K562 (cell line): Measurements from ENCODE around the gene MGP. TPM values are rescaled to one million over a fixed set of nuclear protein-coding genes. Genes with fewer than 3 reads are reported as not detected.
A peak's percentile ranks its signal among the peaks of the same experiment; 100 is the strongest.

Source experiments
- ATAC-seq: fragments of 200-7000 bp; cut with Tn5 transposase; 3 replicates; pipeline ENCODE4 v1.9.1; 2020; ENCODE audit warnings: moderate library complexity
- BruUV-seq: library from RNA; stranded (reverse); fragments of 400-500 nt; replicated peaks from 2 replicates; lab custom pipeline; 2021; lab: Mats Ljungman, UMichigan
- CTCF ChIA-PET: fragments of 300-600 bp; formaldehyde crosslinking; extraction: SDS; loops from one replicate; lab custom pipeline; 2021; ENCODE audit warnings: low intra/inter-chr PET ratio; lab: Yijun Ruan, JAX
- POLR2A ChIA-PET: fragments of 300-600, 350-650 bp; sonication (Branson Sonifier 250); formaldehyde crosslinking; extraction: SDS; loops from one replicate; lab custom pipeline; 2021; ENCODE audit warnings: antibody characterized with exemption, inconsistent platforms; lab: Yijun Ruan, JAX
- DNase-seq, 4 experiments: peaks; one replicate each; pipeline versions ENCODE4 v3.0.0 to v3.0.0-alpha.2; 2011 to 2018; ENCODE audit warnings: low spot score in 3 of 4, mixed read lengths in 3 of 4; ENCODE audit errors: extremely low read depth in 1 of 4
- FAIRE-seq: peaks from 2 replicates; lab custom pipeline; 2011; peaks lifted over from hg19 to GRCh38; lab: Jason Lieb, UNC
- H2AFZ ChIP-seq: 2 replicates; pipeline ENCODE4 v1.6.0; 2011; ENCODE audit warnings: low read depth, low read length, control low read depth, inconsistent platforms
- H3K27ac ChIP-seq: fragments of 200-600 bp; 3 replicates; pipeline ENCODE4 v1.8.0; 2011; ENCODE audit warnings: low read depth, mild to moderate bottlenecking, control low read depth, inconsistent platforms, low read length, moderate library complexity, mixed read lengths; ENCODE audit errors: extremely low read depth
- H3K27me3 ChIP-seq, 2 experiments: fragments of 300-600 bp in 1 of 2; 2 replicates in 1 of 2; 3 replicates in 1 of 2; pipeline versions ENCODE4 v1.6.0 to v1.8.0; 2011; ENCODE audit warnings: inconsistent platforms in 2 of 2, low read length in 2 of 2, mild to moderate bottlenecking in 1 of 2, mixed read lengths in 1 of 2, moderate library complexity in 1 of 2; ENCODE audit not compliant: control insufficient read depth in 2 of 2, insufficient read depth in 2 of 2
- H3K36me3 ChIP-seq: fragments of 300-600 bp; 3 replicates; pipeline ENCODE4 v1.8.0; 2011; ENCODE audit warnings: mild to moderate bottlenecking, low read length, inconsistent platforms; ENCODE audit not compliant: control insufficient read depth, insufficient read depth
- H3K4me1 ChIP-seq, 2 experiments: fragments of 200-600 bp in 1 of 2; replicated peaks in 1 of 2; 2 replicates in 1 of 2; 3 replicates in 1 of 2; pipeline versions ENCODE4 v1.5.1 to v1.8.0; 2011; ENCODE audit warnings: inconsistent platforms in 2 of 2, low read length in 2 of 2, mild to moderate bottlenecking in 1 of 2, mixed read lengths in 1 of 2, moderate library complexity in 1 of 2; ENCODE audit not compliant: control insufficient read depth in 2 of 2, insufficient read depth in 2 of 2
- H3K4me2 ChIP-seq: 2 replicates; pipeline ENCODE4 v1.6.1; 2011; ENCODE audit warnings: low read length, control low read depth, inconsistent platforms, mixed read lengths; ENCODE audit not compliant: insufficient read depth
- H3K4me3 ChIP-seq: fragments of 200-600 bp; sonication (generic), shearing (Covaris generic); 2 replicates; pipeline ENCODE4 v1.5.1; 2016; ENCODE audit warnings: control low read depth, inconsistent platforms
- H3K79me2 ChIP-seq: fragments of 200-600 bp; 3 replicates; pipeline ENCODE4 v1.8.0; 2011; ENCODE audit warnings: low read length, inconsistent platforms; ENCODE audit not compliant: control insufficient read depth, insufficient read depth
- H3K9ac ChIP-seq, 2 experiments: 2 replicates each; pipeline versions ENCODE4 v1.6.0 to v1.6.1; 2011; ENCODE audit warnings: low read depth in 2 of 2, low read length in 2 of 2, control low read depth in 1 of 2, inconsistent platforms in 1 of 2, mild to moderate bottlenecking in 1 of 2, mixed read lengths in 1 of 2; ENCODE audit not compliant: insufficient read depth in 1 of 2
- H3K9me1 ChIP-seq: one replicate; pipeline ENCODE4 v1.6.0; 2011; ENCODE audit warnings: inconsistent platforms, mild to moderate bottlenecking, low read length, moderate library complexity; ENCODE audit not compliant: control insufficient read depth, insufficient read depth
- H3K9me3 ChIP-seq: replicated peaks from 2 replicates; pipeline ENCODE4 v1.5.1; 2011; ENCODE audit warnings: low read depth, low read length, inconsistent platforms; ENCODE audit not compliant: control insufficient read depth, insufficient read depth
- H4K20me1 ChIP-seq: replicated peaks from 2 replicates; pipeline ENCODE4 v1.6.1; 2011; ENCODE audit warnings: low read length, inconsistent platforms, mixed read lengths; ENCODE audit not compliant: control insufficient read depth, insufficient read depth
- ETS2 ChIP-seq: IDR thresholded peaks from 2 replicates; pipeline ENCODE4 v1.6.1; 2016; ENCODE audit warnings: borderline replicate concordance, missing genetic modification characterization, mild to moderate bottlenecking, moderate library complexity, missing compliant biosample characterization; ENCODE audit not compliant: poor library complexity, severe bottlenecking
- ETV5 ChIP-seq: sonication (generic); formaldehyde crosslinking; IDR thresholded peaks from 2 replicates; pipeline ENCODE4 v1.4.0; 2020; ENCODE audit warnings: low read depth, mild to moderate bottlenecking, missing genetic modification reagents
- L3MBTL2 ChIP-seq: fragments of 450-650 bp; IDR thresholded peaks from 2 replicates; pipeline ENCODE4 v1.6.1; 2016; ENCODE audit warnings: mild to moderate bottlenecking, moderate library complexity
- NFIC ChIP-seq: fragments of 450-650 bp; IDR thresholded peaks from 2 replicates; pipeline ENCODE4 v1.6.1; 2017; ENCODE audit warnings: mild to moderate bottlenecking, inconsistent platforms
- NR2C2 ChIP-seq, 2 experiments: fragments of 200-800 bp in 1 of 2; sonication (Bioruptor generic) in 1 of 2; sonication (generic) in 1 of 2; formaldehyde crosslinking in 1 of 2; IDR thresholded peaks; 2 replicates each; pipeline versions ENCODE4 v1.6.1 to v1.8.0; 2016 to 2022; ENCODE audit warnings: mild to moderate bottlenecking in 1 of 2, missing compliant biosample characterization in 1 of 2, missing genetic modification characterization in 1 of 2, missing genetic modification reagents in 1 of 2
- PHF21A ChIP-seq: fragments of 450-650 bp; IDR thresholded peaks from 2 replicates; pipeline ENCODE4 v1.6.1; 2017; ENCODE audit warnings: low read depth, borderline replicate concordance
- POLR2AphosphoS5 ChIP-seq: IDR thresholded peaks from 2 replicates; pipeline ENCODE4 v1.6.1; 2011; ENCODE audit warnings: mild to moderate bottlenecking, low read depth, low read length, moderate library complexity; ENCODE audit not compliant: control insufficient read depth, insufficient read depth
- SAP30 ChIP-seq: fragments of 200-600 bp; sonication (generic); IDR thresholded peaks from 2 replicates; pipeline ENCODE4 v1.6.1; 2012; ENCODE audit warnings: borderline replicate concordance, low read depth, mild to moderate bottlenecking, moderate library complexity, low read length, control low read depth, inconsistent platforms; ENCODE audit not compliant: insufficient read depth, poor library complexity, severe bottlenecking
- ZKSCAN1 ChIP-seq: fragments of 150-350 bp; IDR thresholded peaks from 2 replicates; pipeline ENCODE4 v1.6.1; 2016; ENCODE audit warnings: low read depth, low read length
- ZNF212 ChIP-seq: fragments of 450-650 bp; formaldehyde crosslinking; IDR thresholded peaks from 2 replicates; pipeline ENCODE4 v1.4.0; 2020; ENCODE audit warnings: mild to moderate bottlenecking
- ZNF518B ChIP-seq: fragments of 250-450 bp; sonication (Bioruptor Pico); IDR thresholded peaks from 2 replicates; pipeline ENCODE4 v1.5.0; 2021; ENCODE audit warnings: mild to moderate bottlenecking, moderate library complexity
- WGBS: fragments of 100-300 bp; shearing (Covaris generic); methylation state at CpG from one replicate; pipeline ENCODE4 v1.1.6; 2016; ENCODE audit warnings: low coverage, mixed read lengths; ENCODE audit not compliant: insufficient coverage; ENCODE audit errors: missing lambda C conversion rate; 5-methylcytosine and 5-hydroxymethylcytosine counted together
- in situ Hi-C: fragments of 300-500 bp; cut with MboI; formaldehyde crosslinking; loops from 4 replicates; pipeline ENCODE4 v1.15.0; 2018; ENCODE audit warnings: inconsistent platforms, mixed read lengths
- intact Hi-C: fragments of 100-400 bp; cut with micrococcal nuclease; formaldehyde crosslinking; loops from 2 replicates; pipeline ENCODE4 v1.14.2; 2022
- polyA plus RNA-seq, 8 experiments: library from polyadenylated mRNA; depleted of rRNA in 4 of 8; stranded (reverse) in 5 of 8; unstranded in 3 of 8; fragments of >200 nt; fragmentation: Nextera tagmentation in 2 of 8; fragmentation: Illumina TruSeq in 1 of 8; extraction: Ambion mirVana in 2 of 8; extraction: Trizol in 1 of 8; gene quantifications; 2 replicates each; pipeline versions ENCODE4 v1.2.1 to v1.2.3, GENCODE V29; 2011 to 2014; ENCODE audit warnings: inconsistent platforms in 1 of 8, missing spikeins in 1 of 8
- total RNA-seq, 7 experiments: library from RNA; depleted of rRNA in 6 of 7; stranded (reverse); fragments of >200 nt in 6 of 7; fragmentation: Illumina TruSeq in 2 of 7; extraction: Trizol in 2 of 7; gene quantifications; 2 replicates each; pipeline versions ENCODE4 v1.2.1 to v1.2.3, GENCODE V29; 2011 to 2021; ENCODE audit warnings: low replicate concordance in 1 of 7

Gene MGP
- total and polyA plus RNA-seq, 9 of the 15 experiments (the other 6 are each of a cell fraction or from before 2014, with no cell fraction given): 1.2 TPM; not detected in 8

- BruUV-seq: no TSS peak
- FAIRE-seq (no peak), DNase-seq (no peak), ATAC-seq (no peak)
- in situ Hi-C loops: no loop called here
- H3K9ac ChIP-seq: no peak overlapping the region
- no peaks in the 10 kb centered on the region for H3K9me3 ChIP-seq
- no peaks in the 10 kb centered on the region for H3K36me3 ChIP-seq
- 4% methylated on average over 6 of the region's 6 CpGs for WGBS
- H3K27ac ChIP-seq: no peak overlapping the region
- no peak overlapping the region for H3K4me2 ChIP-seq
- POLR2A ChIA-PET: no interaction called here
- no peaks in the 10 kb centered on the region for H3K4me1 ChIP-seq
- CTCF ChIA-PET: no interaction called here
- H4K20me1 ChIP-seq: no peaks in the 10 kb centered on the region
- TF ChIP-seq NFIC: peak; percentile 11; the same call in 1 of the 2 replicates
- TF ChIP-seq ETS2 (tag): no peak
- TF ChIP-seq L3MBTL2: no peak
- TF ChIP-seq, all 486 proteins: peak for 1
- no peak overlapping the region for H3K4me3 ChIP-seq
- H3K9me1 ChIP-seq: no peaks in the 10 kb centered on the region
- H3K79me2 ChIP-seq: no peaks in the 10 kb centered on the region
- intact Hi-C loops: no loop called here
- H2AFZ ChIP-seq: no peak overlapping the region
- no peaks in the 10 kb centered on the region; a peak in 1 of 5 replicates for H3K27me3 ChIP-seq
Measured at GRCh38 chr12:14886271-14886670, 617 bp upstream of the MGP start.

GRCh38 chr12:14884458-14884878 is 1.2 kb downstream of the MGP start:
- TF ChIP-seq NR2C2 (CRISPR knock-in tag; IDR thresholded peaks at IDR 0.05): no peak
- no peak for TF ChIP-seq NR2C2 (tag; IDR thresholded peaks at IDR 0.05)
- no peak for TF ChIP-seq ZKSCAN1
- TF ChIP-seq PHF21A: no peak
- no peak for TF ChIP-seq POLR2AphosphoS5
- TF ChIP-seq ZNF212 (CRISPR knock-in tag): no peak
- TF ChIP-seq SAP30: no peak
- no peak for TF ChIP-seq ZNF518B (CRISPR knock-in tag)
- TF ChIP-seq ETV5 (CRISPR knock-in tag): no peak
- FAIRE-seq (no peak), DNase-seq (no peak), ATAC-seq (no peak)
- Histone ChIP-seq H3K27me3 (no peaks in the 10 kb centered on the region), H3K9me1 (no peaks in the 10 kb centered on the region), H3K27ac (no peak overlapping the region), H3K36me3 (no peaks in the 10 kb centered on the region), H3K4me1 (no peaks in the 10 kb centered on the region), H2AFZ (no peak overlapping the region), H3K4me3 (no peak overlapping the region), H3K4me2 (no peak overlapping the region), H4K20me1 (no peaks in the 10 kb centered on the region), H3K79me2 (no peaks in the 10 kb centered on the region), H3K9me3 (no peaks in the 10 kb centered on the region), H3K9ac (no peak overlapping the region)
- CTCF ChIA-PET: no interaction called here
- intact Hi-C loops (no loop called here), in situ Hi-C loops (no loop called here)
- WGBS: 3% methylated on average over 2 of the region's 5 CpGs
- no TSS peak for BruUV-seq
- POLR2A ChIA-PET: no interaction called here
